Chondrocyte (in vitro differentiated cells): Measurements from ENCODE around the gene FARP1. TPM values are rescaled to one million over a fixed set of nuclear protein-coding genes. Genes with fewer than 3 reads are reported as not detected.

ENCODE experiments used
- DNase-seq: peaks from one replicate; pipeline ENCODE4 v3.0.0; 2021; ENCODE audit warnings: mixed read lengths, low spot score
- H3K27ac Mint-ChIP-seq: one replicate; pipeline ENCODE4 v1.8.0; 2021; ENCODE audit warnings: mild to moderate bottlenecking, moderate library complexity, mixed read lengths; ENCODE audit not compliant: unreplicated experiment
- H3K27me3 Mint-ChIP-seq: 2 replicates; pipeline ENCODE4 v1.8.0; 2021; ENCODE audit warnings: low read depth, mixed read lengths
- H3K36me3 Mint-ChIP-seq: 2 replicates; pipeline ENCODE4 v1.8.0; 2021; ENCODE audit warnings: low read depth, mixed read lengths
- H3K4me1 Mint-ChIP-seq: 2 replicates; pipeline ENCODE4 v1.8.0; 2021; ENCODE audit warnings: low read depth, mild to moderate bottlenecking, mixed read lengths
- H3K4me3 Mint-ChIP-seq: one replicate; pipeline ENCODE4 v1.8.0; 2021; ENCODE audit warnings: mild to moderate bottlenecking, moderate library complexity, mixed read lengths; ENCODE audit not compliant: unreplicated experiment
- H3K9me3 Mint-ChIP-seq: 2 replicates; pipeline ENCODE4 v1.8.0; 2021; ENCODE audit warnings: low read depth, mixed read lengths
- total RNA-seq: library from RNA; stranded (reverse); gene quantifications from 3 replicates; pipeline ENCODE4 v1.2.1, GENCODE V29; 2021
- TF ChIP-seq, protein P1 (sequence below): fragments of 200-600 bp; sonication (generic); IDR thresholded peaks from 2 replicates; pipeline ENCODE4 v1.5.0; 2021; ENCODE audit warnings: antibody characterized with exemption, mild to moderate bottlenecking, moderate library complexity

Gene FARP1
- total RNA-seq, 1 donor from 2014 or later: 331 TPM

- peak overlapping the region; percentile 97 for H3K4me3 Mint-ChIP-seq
- H3K36me3 Mint-ChIP-seq: peaks cover 2% of the 10 kb centered on the region
- H3K27me3 Mint-ChIP-seq: no peaks in the 10 kb centered on the region
- DNase-seq: no peak
- TF ChIP-seq, protein P1, sequence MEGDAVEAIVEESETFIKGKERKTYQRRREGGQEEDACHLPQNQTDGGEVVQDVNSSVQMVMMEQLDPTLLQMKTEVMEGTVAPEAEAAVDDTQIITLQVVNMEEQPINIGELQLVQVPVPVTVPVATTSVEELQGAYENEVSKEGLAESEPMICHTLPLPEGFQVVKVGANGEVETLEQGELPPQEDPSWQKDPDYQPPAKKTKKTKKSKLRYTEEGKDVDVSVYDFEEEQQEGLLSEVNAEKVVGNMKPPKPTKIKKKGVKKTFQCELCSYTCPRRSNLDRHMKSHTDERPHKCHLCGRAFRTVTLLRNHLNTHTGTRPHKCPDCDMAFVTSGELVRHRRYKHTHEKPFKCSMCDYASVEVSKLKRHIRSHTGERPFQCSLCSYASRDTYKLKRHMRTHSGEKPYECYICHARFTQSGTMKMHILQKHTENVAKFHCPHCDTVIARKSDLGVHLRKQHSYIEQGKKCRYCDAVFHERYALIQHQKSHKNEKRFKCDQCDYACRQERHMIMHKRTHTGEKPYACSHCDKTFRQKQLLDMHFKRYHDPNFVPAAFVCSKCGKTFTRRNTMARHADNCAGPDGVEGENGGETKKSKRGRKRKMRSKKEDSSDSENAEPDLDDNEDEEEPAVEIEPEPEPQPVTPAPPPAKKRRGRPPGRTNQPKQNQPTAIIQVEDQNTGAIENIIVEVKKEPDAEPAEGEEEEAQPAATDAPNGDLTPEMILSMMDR: peak; percentile 64
- H3K9me3 Mint-ChIP-seq: no peaks in the 10 kb centered on the region
- peaks cover 53% of the 10 kb centered on the region for H3K4me1 Mint-ChIP-seq
- peak overlapping the region; percentile 78 for H3K27ac Mint-ChIP-seq
These were observed 2.0 kb downstream of the FARP1 start for GRCh38 chr13:98144801-98145350.

- H3K27me3 Mint-ChIP-seq: no peaks in the 10 kb centered on the region
- no peak for DNase-seq
- peaks cover 4% of the 10 kb centered on the region for H3K36me3 Mint-ChIP-seq
- peak overlapping the region; percentile 41 for H3K27ac Mint-ChIP-seq
- TF ChIP-seq, protein P1: peak; percentile 32
- peak overlapping the region; percentile 97 for H3K4me3 Mint-ChIP-seq
- H3K9me3 Mint-ChIP-seq: no peaks in the 10 kb centered on the region
- peaks cover 74% of the 10 kb centered on the region for H3K4me1 Mint-ChIP-seq
These were observed 4.6 kb downstream of the FARP1 start for GRCh38 chr13:98147521-98147920.

DNA sequence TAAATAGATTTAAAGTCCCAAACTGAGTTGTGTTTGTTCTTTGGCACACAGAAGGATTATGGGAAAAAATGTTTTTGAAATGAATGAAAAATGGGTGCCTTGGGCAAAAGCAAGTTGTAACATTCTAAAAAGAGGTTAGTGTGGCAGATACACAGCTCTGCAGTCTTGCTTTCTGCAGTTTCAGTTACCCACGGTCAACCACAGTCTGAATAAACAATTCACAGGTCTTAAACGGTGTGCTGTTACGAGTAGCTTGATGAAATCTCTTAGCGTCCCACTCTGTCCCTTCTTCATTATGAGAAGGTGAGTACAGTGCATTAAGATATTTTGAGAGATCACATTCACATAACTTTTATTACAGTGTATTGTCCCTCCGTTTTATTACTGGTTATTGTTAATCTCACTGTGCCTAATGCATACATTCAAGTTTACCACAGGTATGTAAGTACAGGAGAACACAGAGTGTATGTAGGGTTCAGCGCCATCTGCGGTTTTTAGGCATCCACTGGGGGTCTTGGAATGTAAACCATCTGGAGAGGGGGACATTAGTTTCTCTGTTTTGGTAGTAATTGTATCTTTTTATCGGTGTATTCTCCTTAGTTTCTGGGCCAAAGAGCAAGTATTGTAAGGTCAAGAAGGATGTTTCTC is 8.1 kb downstream of the FARP1 start:
- H3K36me3 Mint-ChIP-seq: peaks cover 9% of the 10 kb centered on the region
- H3K9me3 Mint-ChIP-seq: no peaks in the 10 kb centered on the region
- no peaks in the 10 kb centered on the region for H3K27me3 Mint-ChIP-seq
- no peak overlapping the region for H3K4me3 Mint-ChIP-seq
- DNase-seq: no peak
- TF ChIP-seq, protein P1: no peak
- no peak overlapping the region for H3K27ac Mint-ChIP-seq
- H3K4me1 Mint-ChIP-seq: peaks cover 78% of the 10 kb centered on the region

DNA sequence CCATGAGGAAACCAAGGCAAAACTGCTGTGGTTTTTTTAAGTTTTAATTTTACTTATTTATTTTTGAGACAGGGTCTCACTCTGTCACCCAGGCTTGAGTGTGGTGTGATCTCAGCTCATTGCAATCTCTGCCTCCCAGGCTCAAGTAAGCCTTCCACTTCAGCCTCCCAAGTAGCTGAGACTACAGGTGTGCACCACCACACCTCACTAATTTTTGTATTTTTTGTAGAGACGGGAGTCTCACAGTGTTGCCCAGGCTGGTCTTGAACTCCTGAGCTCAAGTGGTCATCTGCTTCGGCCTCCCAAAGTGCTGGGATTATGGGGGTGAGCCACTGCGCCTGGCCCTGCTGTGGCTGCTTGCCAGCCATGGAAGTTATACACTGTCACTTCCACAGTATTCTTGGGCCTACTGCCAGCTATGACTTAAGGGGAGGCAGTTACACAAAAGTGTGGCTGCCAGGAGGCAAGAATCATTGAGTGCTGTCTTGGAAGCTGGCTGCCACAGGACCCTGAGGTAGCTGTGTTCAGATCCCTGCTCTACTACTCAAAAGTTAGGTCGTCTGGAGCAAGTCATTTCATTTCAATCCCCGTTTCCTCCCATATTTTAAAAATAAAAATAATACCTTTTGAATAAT is 12.7 kb downstream of the FARP1 start:
- peak overlapping the region; percentile 27 for H3K27ac Mint-ChIP-seq
- H3K27me3 Mint-ChIP-seq: no peaks in the 10 kb centered on the region

GRCh38 chr13:98156259-98156658 is 13.4 kb downstream of the FARP1 start:
- no peaks in the 10 kb centered on the region for H3K9me3 Mint-ChIP-seq
- peaks cover 60% of the 10 kb centered on the region for H3K4me1 Mint-ChIP-seq
- no peak for DNase-seq
- no peak overlapping the region for H3K27ac Mint-ChIP-seq
- no peak overlapping the region for H3K4me3 Mint-ChIP-seq
- peaks cover 8% of the 10 kb centered on the region for H3K36me3 Mint-ChIP-seq
- TF ChIP-seq, protein P1: no peak
- H3K27me3 Mint-ChIP-seq: no peaks in the 10 kb centered on the region

More for the DNA sequence above, 12.7 kb downstream of the FARP1 start:
- Mint-ChIP-seq H3K36me3 (peaks cover 8% of the 10 kb centered on the region), H3K4me3 (no peak overlapping the region), H3K9me3 (no peaks in the 10 kb centered on the region), H3K4me1 (peaks cover 67% of the 10 kb centered on the region)
- TF ChIP-seq, protein P1: no peak
- DNase-seq: no peak
